ENCODE measurements around the gene SLC39A8.
"Not testable (repeated sequence)": the region's sequence is repeated elsewhere in the genome, so short reads cannot be mapped to it uniquely, and the experiment has no call there.

Gene SLC39A8

DNA sequence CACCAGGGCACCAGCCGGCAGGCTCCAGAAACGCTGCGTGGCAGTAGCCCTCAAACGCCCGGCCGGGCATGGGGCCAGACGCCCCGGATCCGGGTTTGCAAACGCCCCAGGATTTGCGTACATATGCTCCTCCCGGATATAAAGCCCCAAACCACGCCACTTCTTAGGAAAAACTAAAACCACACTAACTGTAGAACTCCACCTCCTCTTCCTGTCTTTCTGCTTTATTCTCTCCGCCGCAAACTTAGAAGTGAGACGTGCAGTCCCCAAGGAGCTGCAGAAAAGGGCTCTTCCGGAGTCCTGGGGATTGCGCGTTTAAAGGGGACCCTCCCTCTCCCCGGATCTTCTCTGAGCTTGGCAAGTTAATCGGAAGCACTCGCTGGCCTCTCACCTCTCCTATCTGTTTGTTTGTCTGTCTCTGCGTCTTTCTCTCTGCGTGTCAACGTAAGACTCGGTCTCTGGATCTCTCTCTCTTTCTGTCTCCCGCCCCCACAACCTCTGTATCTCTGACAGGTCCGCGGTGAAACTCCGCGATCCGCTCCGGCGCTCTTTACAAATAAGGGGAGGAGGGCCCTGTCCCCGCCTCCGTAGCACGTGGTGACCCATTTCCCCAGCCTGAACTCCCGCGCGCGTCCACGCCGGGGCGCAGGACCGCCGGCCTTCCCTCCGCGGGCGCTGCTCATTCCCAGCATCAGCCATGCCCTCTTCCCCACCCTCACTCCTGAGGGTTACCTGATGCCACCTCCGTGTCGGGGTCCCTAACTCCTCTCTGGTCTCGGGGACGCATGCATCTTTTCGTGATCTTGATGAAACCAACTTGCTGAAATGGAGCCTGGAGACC is at the start of gene SLC39A8:
Gene SLC39A8, minus strand, starts transcription at position 529 of the 841 bp plus-strand sequence. CDS start 820 bp downstream, outside the sequence.
- peak; percentile 68 for DNase-seq (ENCODE audit: low read depth, low spot score)

DNA sequence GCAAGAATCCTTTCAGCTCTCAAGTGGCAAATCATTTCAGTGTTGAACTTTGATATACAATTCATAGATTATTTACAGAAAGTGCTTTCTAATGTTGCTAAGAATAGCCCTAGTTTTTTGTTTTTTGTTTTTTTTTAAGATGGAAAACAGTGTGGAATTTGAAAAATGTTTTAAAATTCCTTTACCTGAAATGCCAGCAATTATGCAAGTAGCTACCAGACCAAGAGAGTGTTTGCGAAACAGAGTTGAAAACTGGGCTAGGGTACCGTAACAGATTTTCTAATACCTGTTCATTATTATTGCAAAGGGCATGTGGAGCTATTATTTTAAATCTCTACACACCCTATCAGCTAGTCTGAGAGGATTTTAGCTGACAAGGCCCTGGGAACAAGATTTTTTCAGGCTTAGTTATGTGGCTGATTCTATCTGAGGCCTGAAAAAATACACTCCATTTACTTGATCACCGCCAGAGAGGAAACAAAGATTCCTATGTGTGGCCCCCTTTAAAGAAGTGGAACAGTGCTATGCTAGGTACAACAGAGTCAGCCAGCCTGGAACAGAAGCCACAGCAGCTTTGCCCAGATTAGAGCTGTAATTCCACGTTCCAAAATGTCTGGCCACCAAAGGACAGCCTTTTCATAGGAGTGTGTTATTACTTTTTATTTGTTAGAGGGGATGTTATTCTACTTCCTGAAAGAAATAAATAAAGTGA is 46.9 kb upstream of the SLC39A8 start:
- no peak for DNase-seq (ENCODE audit: low read depth, low spot score)

DNA sequence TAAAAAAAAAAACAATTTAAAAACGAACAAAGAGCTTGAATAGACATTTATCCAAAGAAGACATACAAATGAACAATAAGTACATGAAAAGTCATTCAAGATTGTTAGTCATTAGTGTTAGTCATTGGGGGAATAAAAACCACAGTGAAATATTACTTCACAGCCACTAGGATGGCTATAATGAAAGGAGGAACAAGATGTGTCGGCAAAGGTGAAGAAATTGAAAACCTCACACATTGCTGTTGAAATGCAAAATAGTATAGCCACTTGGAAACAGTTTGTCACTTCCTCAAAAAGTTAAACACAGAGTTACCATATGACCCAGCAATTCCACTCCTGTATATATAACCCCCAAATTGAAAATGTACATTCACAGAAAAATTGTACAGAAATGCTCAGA is 45.2 kb upstream of the SLC39A8 start:
- DNase-seq (ENCODE audit: low read depth, low spot score): no peak

DNA sequence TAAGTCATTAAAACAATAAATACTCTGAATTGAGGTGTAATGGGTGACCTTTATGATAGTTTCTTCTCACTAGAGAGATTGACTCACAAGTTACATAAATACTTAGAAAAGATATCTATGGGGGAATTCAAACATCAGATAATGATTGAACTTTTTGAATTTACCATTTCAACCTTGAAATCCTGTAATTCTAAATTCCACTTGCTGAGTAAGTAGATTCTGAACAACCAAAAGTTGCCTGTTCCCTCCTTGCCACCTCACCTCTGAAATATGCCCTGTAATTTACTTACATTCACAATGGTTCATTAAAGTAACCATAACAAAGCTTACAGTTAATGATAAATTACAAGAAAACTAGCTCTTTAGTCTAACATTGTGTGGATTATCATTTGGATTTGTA is 43.3 kb upstream of the SLC39A8 start:
- no peak for DNase-seq (ENCODE audit: low read depth, low spot score)

DNA sequence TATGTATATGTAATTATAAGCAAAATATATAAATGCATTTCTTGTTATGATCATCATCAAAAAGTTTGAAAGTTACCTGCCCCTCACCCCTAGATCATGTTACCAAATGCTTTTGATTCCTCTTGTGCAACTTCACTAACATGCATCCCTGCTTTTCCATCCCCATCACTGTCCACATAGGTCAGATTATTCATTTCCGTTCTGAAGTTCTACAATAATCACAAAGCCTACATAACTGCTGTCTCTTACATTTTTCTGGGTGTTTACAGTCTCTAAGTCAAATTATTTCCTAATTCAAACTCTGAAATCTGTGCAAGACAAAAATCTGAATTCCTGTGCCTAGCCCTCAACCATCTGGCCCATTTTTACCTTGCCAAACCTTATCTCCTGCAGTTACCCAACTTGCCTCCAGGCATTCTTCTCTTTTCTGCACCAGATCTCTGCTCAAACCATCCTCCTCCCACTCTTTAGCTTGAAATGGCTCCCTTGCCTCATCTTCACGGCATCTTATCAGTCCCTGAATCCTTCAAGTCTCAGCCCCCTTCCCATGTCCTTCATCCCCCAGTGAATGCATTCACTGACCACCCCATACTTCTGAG is 42.4 kb upstream of the SLC39A8 start:
- DNase-seq (ENCODE audit: low read depth, low spot score): no peak

DNA sequence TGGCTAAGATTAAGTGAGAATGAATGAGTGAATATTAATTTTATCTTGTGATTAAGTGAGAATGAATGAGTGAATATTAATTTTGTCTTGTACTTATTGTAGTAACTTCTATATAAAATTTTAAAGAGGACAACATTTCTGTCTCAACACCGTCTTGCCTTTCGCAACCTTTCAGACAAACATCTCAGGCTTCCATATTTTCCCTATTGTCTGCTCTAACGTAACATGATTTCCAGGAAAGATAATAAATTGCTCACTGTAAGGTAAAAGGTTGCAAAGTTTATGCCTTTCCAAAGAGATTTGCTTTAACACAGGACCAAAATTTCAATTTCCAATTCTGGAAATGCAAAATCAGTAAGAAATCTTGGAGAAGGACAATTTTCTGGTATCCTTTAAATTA is 41.7 kb upstream of the SLC39A8 start:
- no peak for DNase-seq (ENCODE audit: low read depth, low spot score)

DNA sequence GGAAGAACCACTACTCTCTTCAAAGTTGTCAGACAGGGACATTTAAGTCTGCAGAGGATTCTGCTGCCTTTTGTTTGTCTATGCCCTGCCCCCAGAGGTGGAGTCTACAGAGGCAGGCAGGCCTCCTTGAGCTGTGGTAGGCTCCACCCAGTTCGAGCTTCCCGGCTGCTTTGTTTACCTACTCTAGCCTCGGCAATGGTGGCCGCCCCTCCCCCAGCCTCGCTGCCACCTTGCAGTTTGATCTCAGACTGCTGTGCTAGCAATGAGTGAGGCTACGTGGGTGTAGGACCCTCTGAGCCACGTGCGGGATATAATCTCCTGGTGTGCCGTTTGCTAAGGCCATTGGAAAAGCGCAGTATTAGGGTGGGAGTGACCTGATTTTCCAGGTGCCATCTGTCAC is 35.0 kb upstream of the SLC39A8 start:
- not testable (repeated sequence) for DNase-seq (ENCODE audit: low read depth, low spot score)

DNA sequence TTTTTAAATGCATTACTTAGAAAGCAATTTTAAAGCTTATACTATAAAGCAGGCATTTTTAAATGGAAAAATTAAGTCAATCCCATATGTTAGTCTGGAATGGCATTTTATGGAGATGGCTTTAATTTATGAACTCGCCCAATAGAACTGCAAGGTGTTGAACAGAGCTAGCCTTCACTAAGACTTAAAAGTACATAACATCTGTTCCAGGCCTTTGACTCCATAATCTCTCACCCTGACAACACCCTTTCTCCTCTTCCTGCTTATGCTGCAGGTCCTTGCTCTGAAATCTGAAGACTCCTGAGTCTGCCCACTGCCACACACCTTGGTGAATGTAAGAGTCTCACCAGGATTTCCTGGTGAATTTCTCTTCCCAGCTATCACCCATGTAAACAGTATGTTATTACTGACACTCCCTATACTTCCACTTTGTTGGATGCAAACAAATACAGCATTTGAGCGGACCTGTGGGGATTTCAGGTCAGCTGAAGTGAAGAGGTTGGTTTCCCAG is 17.7 kb upstream of the SLC39A8 start:
- no peak for DNase-seq (ENCODE audit: low read depth, low spot score)

DNA sequence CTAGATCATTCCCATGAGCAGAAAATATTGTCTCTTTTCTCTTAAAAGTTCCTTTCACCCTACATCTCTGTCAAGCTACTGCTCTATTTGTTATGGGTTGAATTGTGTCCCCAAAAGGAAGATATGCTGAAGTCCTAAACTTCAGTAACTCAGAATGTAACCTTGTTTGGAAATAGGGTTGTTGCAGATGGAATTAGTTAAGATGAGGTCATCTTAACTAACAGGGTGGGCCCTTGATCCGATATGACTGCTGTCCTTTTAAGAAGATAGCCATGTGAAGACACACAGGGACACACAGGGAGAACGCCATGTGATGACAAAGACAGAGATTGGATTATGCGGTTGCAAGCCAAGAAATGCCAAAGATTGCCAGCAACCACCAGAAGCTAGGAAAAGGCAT is 12.8 kb upstream of the SLC39A8 start:
- DNase-seq (ENCODE audit: low read depth, low spot score): no peak

DNA sequence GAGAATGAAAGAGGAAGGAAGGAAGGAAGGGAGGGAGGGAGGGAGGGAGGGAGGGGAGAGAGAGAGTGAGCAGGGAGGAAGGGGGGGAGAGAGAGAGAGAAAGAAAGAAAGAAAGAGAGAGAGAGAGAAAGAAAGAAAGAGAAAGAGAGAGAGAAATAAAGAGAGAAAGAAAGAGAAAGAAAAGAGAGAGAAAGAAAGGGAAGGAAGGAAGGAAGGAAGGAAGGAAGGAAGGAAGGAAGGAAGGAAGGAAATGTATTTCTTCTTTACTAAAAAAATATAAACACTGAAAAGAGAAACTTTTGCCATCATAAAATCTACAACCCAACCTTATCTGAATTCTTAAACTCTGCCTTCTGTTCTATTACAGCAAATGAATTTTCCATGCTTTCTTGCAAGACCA is 12.4 kb upstream of the SLC39A8 start:
- DNase-seq (ENCODE audit: low read depth, low spot score): not testable (repeated sequence)

DNA sequence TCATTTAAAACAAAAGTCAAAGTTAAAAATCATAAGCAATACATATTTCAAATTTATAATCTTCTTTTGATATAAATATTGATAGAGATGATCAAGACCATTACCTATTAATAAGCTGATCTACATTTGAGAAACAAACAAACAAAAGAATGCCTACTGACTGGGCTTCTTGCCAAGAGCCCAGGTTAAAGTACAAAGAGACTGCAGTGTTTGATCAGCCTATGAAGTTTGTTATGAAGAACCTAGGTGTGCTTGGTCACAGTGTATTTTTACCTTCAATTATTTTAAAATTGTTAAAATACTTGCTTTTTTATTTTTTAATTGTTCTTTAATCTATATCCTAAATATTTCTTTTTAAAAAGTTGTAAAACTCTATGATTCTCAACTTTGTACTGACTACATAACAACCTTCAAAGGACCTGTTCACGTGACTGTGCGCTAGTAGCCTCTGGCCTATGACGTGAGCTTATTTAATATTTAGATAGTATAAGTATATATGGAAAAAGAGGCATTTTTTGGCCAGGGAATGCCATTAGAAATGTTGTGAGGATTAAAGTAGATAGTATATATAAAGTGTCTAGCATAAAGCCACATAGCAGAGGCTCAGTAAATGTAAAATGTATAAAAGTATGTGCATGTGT is 11.4 kb upstream of the SLC39A8 start:
- DNase-seq (ENCODE audit: low read depth, low spot score): no peak

DNA sequence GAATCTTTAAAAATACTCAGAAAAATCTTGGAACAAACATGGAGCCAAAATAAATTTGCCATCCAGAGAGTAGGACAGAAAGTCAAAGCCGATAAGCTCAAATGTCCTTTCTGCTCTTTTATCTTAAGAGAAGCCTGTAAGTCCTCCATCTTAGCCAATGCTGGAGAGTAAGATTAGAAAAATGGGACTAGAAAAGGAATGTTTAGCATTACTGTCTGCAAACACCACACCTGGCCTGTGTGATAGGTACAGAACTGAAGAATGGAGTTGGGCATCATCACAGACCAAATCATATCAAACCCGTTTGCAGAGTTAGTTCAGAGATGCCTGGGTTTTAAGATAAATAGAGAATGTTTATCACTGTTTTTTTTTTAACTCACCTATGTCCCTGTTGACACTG is 10.5 kb upstream of the SLC39A8 start:
- DNase-seq (ENCODE audit: low read depth, low spot score): no peak

DNA sequence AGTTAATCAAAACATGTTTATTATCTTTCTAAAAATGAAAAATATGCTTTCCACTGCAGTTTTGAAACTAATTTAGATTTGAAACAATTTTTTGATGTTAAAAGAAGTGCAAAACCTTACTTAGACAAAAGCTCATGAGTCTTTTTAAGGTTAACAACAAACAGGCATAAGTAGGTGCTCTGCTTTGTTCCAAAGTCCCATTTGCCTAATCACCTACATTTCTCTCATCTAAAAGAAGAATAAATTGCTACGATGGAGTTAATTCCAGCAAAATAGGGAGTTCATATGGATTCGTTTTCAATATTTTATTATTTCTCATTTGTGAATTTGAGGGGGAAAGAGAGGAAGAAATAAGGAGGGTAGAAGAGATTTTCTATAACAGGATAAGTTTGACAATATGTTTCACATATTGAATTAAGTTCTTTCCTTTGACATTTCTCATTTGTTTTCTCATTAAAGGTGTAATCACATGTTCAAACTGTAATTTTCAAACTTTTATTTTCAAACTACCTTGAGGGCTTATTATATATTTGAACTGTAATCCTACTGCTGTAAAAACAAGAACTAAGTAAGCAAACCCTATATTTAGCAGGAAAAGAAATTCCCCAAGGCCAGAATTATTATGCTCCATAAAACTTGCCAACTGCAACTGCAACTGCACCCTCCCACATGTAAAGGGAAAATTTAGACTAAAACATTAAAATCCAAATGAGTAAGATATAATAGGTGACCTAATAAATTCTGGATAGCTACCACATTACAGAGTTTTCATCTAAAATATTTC is 9.6 kb upstream of the SLC39A8 start:
- no peak for DNase-seq (ENCODE audit: low read depth, low spot score)

DNA sequence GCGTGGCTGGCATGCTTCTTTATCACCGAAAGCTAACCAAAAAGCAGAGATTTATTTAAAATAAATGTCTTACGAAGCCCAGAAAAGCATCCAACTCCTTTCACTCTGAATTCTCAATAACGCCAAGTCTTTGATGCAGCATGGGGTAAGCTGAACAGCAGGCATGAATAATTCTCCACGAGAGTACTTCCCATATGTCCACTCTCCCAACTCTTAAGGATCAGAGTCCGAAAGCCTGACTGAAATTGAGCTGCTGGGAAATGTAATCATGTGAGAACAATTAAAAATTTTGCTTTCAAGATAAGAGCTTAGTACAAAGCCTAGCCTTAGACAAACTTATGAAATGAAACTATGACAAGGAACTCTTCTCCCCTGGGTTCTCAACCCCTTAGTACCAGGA is 7.5 kb upstream of the SLC39A8 start:
- no peak for DNase-seq (ENCODE audit: low read depth, low spot score)

DNA sequence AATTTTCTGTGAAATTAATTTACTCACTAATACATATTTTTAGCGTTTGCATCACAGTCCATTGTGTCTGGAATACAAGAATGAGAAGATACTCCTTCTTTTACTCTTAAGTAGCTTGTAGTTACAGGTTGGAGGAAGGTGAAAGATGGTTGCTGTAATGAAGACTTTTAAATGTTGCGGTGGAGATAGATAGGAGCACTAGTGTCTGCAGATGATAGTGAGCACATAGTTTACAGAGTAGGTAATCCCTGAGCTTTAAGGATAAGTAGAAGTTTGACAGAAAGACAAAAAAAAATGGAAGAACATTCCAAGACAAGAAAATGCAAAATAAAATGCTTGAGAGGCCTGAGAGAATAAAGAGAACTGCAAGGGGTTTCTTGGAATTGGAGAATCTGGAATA is 5.4 kb upstream of the SLC39A8 start:
- no peak for DNase-seq (ENCODE audit: low read depth, low spot score)

DNA sequence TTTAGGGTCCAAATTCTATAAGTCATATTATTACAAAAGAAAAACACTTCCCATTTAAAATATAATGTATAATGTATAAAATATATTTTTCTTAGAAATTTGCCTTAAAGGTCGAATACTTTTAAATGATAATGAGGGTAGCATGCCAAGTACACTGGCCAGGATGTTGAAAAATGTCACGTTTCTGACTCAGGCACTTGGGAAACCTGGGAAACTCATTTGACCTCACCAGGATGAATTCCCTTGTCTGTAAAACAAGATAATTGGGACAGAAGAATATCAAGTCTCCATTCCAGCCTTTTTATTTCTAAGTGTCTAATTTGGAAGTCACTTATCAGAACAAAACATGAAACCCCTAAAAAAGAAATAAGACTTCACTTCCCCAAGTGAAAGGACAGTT is 3.4 kb upstream of the SLC39A8 start:
- DNase-seq (ENCODE audit: low read depth, low spot score): no peak

DNA sequence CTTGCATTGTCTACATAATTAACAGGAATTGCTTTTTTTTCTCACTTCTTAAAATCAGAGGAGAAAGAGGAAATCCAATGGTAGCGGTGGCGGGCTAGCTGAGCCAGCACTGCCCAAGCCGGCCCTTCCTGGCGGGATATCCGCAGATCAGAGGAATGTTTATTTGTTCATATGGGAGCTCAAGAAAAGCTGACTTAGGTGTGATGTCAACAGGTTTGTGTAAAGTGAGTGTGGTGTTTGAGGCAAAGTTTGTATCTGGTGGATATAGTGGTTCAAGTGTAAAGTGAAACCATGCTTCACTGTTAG is 466 bp upstream of the SLC39A8 start:
- DNase-seq (ENCODE audit: low read depth, low spot score): no peak

DNA sequence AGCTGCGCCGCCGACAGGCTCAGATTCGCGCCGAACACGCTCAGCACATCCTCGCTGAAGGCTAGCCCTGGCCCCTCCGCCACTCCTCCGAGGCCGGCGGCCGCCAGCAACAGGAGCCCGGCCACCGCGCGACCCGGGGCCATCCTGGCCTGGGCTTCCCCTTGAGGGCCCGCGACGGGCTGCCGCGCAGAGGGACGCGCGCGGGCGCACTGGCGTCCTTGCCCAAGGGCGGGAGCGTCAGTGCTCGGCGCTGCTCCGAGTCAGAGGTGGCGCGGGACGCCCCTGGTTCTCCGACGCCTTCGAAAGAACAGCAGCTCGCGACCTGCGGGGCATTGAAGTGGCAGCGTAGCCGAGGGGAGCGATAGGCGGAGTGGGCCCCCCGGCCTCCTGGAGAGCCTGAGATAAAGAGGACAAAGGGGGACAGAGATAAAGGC is 745 bp downstream of the SLC39A8 start:
- peak; percentile 23 for DNase-seq (ENCODE audit: low read depth, low spot score)

DNA sequence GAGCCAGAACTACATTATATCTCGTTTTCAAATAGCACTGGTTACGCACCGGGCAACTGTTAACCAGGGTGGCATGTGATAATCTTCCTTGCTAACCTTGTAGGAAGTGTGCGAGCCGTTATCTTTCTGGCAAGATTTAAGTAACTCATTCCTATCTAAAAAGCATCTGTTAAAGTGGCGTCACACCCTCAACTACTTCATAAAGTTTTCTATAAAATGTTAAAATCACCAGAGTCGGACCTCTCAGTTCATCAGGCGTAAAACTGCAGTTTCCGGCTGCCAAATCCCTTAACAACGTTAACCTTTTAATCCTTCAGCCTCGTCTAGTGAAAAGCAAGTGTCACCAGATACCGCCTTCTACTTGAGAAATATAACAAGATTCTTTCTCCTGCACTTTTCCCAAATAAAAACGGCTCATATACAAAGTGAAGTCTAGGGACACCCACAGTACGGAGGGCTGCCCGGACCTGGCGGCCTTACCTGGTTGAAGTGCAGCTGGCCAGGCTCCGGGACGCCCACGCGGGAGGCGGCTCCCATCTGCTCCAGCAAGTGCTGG is 1.2 kb downstream of the SLC39A8 start:
- DNase-seq (ENCODE audit: low read depth, low spot score): no peak

DNA sequence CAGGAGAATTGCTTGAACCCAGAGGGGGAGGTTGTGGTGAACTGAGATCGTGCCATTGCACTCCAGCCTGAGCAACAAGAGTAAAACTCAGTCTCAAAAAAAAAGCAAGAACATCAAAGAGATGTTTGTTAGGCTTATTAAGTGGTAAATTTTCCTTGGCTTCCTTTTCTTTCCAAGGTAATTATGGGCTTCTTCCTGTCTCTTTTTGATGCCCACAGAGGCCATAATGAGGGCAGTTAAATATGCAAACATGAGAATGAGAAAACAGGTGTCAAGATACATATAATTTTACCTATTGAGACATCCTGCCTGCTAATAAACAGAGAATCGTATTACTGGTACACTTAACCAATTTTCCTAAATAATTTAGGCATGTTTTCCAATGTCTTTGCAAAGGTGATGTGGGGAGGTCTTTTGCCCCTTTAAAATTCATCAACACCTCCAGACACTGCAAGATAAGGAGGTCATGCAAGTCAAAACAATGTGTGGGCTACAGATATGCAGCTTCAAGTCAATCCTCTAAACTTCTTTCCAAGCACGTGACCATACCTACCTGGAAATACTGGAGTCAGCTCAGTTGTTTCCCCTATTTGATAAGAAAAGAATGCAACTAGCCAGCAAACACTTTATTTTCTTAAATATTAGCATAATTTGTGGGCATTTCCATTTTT is 2.7 kb downstream of the SLC39A8 start:
- no peak for DNase-seq (ENCODE audit: low read depth, low spot score)
